Naive thymus-derived CD8-positive, alpha-beta T cell (primary cell): ENCODE data around the gene SHROOM2. TPM values are rescaled to one million over a fixed set of nuclear protein-coding genes. Genes with fewer than 3 reads are reported as not detected.

Source experiments
- ATAC-seq, 2 donors: fragments of 150-1000 bp; cut with Tn5 transposase in 1 of 2; sonication (Bioruptor Pico), chemical (Tn5 transposase) in 1 of 2; 1 replicate in 1 of 2; 2 replicates in 1 of 2; pipeline ENCODE4 v1.10.0; 2021; ENCODE audit warnings: mild to moderate bottlenecking in 2 of 2, moderate library complexity in 2 of 2
- POLR2A ChIA-PET: fragments of 350-600 bp; sonication (Branson Sonifier 250); formaldehyde crosslinking; loops from one replicate; lab custom pipeline; 2021; ENCODE audit warnings: antibody characterized with exemption; lab: Charles Lee
- DNase-seq, 10 donors: peaks; one replicate each; pipeline versions ENCODE4 v3.0.0 to v3.0.0-alpha.2; 2020 to 2022
- H3K27ac Mint-ChIP-seq, 10 donors: one replicate each; pipeline ENCODE4 v1.8.0; 2020 to 2022; ENCODE audit warnings: mild to moderate bottlenecking in 10 of 10, mixed read lengths in 10 of 10, moderate library complexity in 4 of 10, inconsistent platforms in 1 of 10
- H3K27me3 Mint-ChIP-seq, 5 donors: one replicate each; pipeline ENCODE4 v1.8.0; 2021 to 2022; ENCODE audit warnings: mixed read lengths in 5 of 5
- H3K36me3 Mint-ChIP-seq, 3 donors: one replicate each; pipeline ENCODE4 v1.8.0; 2020 to 2022; ENCODE audit warnings: mixed read lengths in 3 of 3, mild to moderate bottlenecking in 2 of 3, inconsistent platforms in 1 of 3
- H3K4me1 Mint-ChIP-seq, 4 donors: one replicate each; pipeline ENCODE4 v1.8.0; 2021 to 2022; ENCODE audit warnings: mixed read lengths in 4 of 4
- H3K4me3 Mint-ChIP-seq, 10 donors: one replicate each; pipeline ENCODE4 v1.8.0; 2020 to 2022; ENCODE audit warnings: mild to moderate bottlenecking in 10 of 10, mixed read lengths in 10 of 10, moderate library complexity in 6 of 10, inconsistent platforms in 1 of 10
- H3K9me3 Mint-ChIP-seq, 9 donors: one replicate each; pipeline ENCODE4 v1.8.0; 2020 to 2022; ENCODE audit warnings: mixed read lengths in 9 of 9, mild to moderate bottlenecking in 3 of 9, inconsistent platforms in 1 of 9, moderate library complexity in 1 of 9
- polyA plus RNA-seq, 3 donors: library from polyadenylated mRNA; unstranded; fragments of 300-500 nt; fragmentation: Illumina TruSeq; gene quantifications; one replicate each; pipeline ENCODE4 v1.2.3, GENCODE V29; 2021
- total RNA-seq, 8 experiments: library from RNA in 2 of 8; stranded (reverse) in 2 of 8; gene quantifications; one replicate each; pipeline ENCODE4 v1.2.3 and lab custom pipeline; 2021 to 2026

Gene SHROOM2
- total and polyA plus RNA-seq, 5 experiments from 2014 or later, result not detected

GRCh38 chrX:9997524-9997923 lies 211.3 kb downstream of the SHROOM2 start:
- Mint-ChIP-seq H3K4me3 (no peak overlapping the region), H3K4me1 (no peaks in the 10 kb centered on the region), H3K27ac (no peak overlapping the region), H3K36me3 (no peaks in the 10 kb centered on the region), H3K9me3 (no peaks in the 10 kb centered on the region), H3K27me3 (peaks cover 0 to 1% (median 0%) of the 10 kb centered on the region in 5 donors)
- ATAC-seq (no peak), DNase-seq (no peak)
- POLR2A ChIA-PET, result interaction anchor here (1.0 to 1.6 kb wide), 3 partner anchors 121 to 541 kb away, joined by 3 to 4 read pairs (median 4); no protein-coding TSS in a partner anchor

Other genes starting within 250 kb of the SHROOM2 start
- gene GPR143, start 20.6 kb upstream of the SHROOM2 start, total RNA-seq, result not detected
- gene GPR143, start 20.6 kb upstream of the SHROOM2 start, polyA plus RNA-seq, result not detected
- not detected for gene CLDN34, start 180.9 kb downstream of the SHROOM2 start, total RNA-seq
- gene CLDN34, start 180.9 kb downstream of the SHROOM2 start, polyA plus RNA-seq, result not detected